H9 (cell line): ENCODE data around the gene CYP27C1. TPM values are rescaled to one million over a fixed set of nuclear protein-coding genes. Genes with fewer than 3 reads are reported as not detected.

Source experiments
- DNase-seq: peaks from one replicate; pipeline ENCODE4 v3.0.0-alpha.2; 2017
- H2AFZ ChIP-seq: one replicate; pipeline ENCODE4 v1.6.1; 2013; ENCODE audit warnings: mild to moderate bottlenecking, low read length, control low read depth, moderate library complexity
- H2AK5ac ChIP-seq: 2 replicates; pipeline ENCODE4 v1.6.1; 2013; ENCODE audit warnings: low read length, control low read depth, mixed read lengths; ENCODE audit not compliant: insufficient read length
- H2BK120ac ChIP-seq: one replicate; pipeline ENCODE4 v1.6.1; 2013; ENCODE audit warnings: low read depth, mild to moderate bottlenecking, low read length, control low read depth, inconsistent platforms; ENCODE audit not compliant: poor library complexity, severe bottlenecking
- H2BK12ac ChIP-seq: 2 replicates; pipeline ENCODE4 v1.6.1; 2013; ENCODE audit warnings: low read length, control low read depth, mixed read lengths, low read depth; ENCODE audit not compliant: insufficient read length
- H2BK15ac ChIP-seq: 2 replicates; pipeline ENCODE4 v1.6.1; 2013; ENCODE audit warnings: low read depth, low read length, control low read depth
- H2BK20ac ChIP-seq: one replicate; pipeline ENCODE4 v1.6.1; 2013; ENCODE audit warnings: low read depth, mild to moderate bottlenecking, low read length, control low read depth, inconsistent platforms; ENCODE audit not compliant: poor library complexity, severe bottlenecking
- H2BK5ac ChIP-seq: 2 replicates; pipeline ENCODE4 v1.6.1; 2013; ENCODE audit warnings: low read length, control low read depth, mixed read lengths; ENCODE audit not compliant: insufficient read length
- H3K14ac ChIP-seq: 2 replicates; pipeline ENCODE4 v1.6.1; 2013; ENCODE audit warnings: low read length, control low read depth; ENCODE audit not compliant: insufficient read depth
- H3K18ac ChIP-seq: 2 replicates; pipeline ENCODE4 v1.6.1; 2013; ENCODE audit warnings: low read depth, mild to moderate bottlenecking, mixed read lengths, low read length, control low read depth; ENCODE audit not compliant: insufficient read length
- H3K23ac ChIP-seq: 2 replicates; pipeline ENCODE4 v1.6.1; 2013; ENCODE audit warnings: low read length, control low read depth, mixed read lengths, low read depth; ENCODE audit not compliant: insufficient read length
- H3K23me2 ChIP-seq: 2 replicates; pipeline ENCODE4 v1.6.1; 2013; ENCODE audit warnings: low read depth, mild to moderate bottlenecking, mixed read lengths, low read length, control low read depth; ENCODE audit not compliant: insufficient read length, poor library complexity, severe bottlenecking
- H3K27ac ChIP-seq: 2 replicates; pipeline ENCODE4 v1.5.1; 2013; ENCODE audit warnings: low read length, control low read depth, mixed read lengths, low read depth; ENCODE audit not compliant: insufficient read length
- H3K27me3 ChIP-seq: 2 replicates; pipeline ENCODE4 v1.6.1; 2013; ENCODE audit warnings: low read length, control low read depth, inconsistent platforms; ENCODE audit not compliant: insufficient read depth
- H3K4ac ChIP-seq: 2 replicates; pipeline ENCODE4 v1.6.1; 2013; ENCODE audit warnings: low read depth, mild to moderate bottlenecking, control low read depth, inconsistent platforms, low read length, moderate library complexity
- H3K4me1 ChIP-seq: 2 replicates; pipeline ENCODE4 v1.6.1; 2013; ENCODE audit warnings: low read length, control low read depth, inconsistent platforms; ENCODE audit not compliant: insufficient read depth
- H3K4me2 ChIP-seq: 2 replicates; pipeline ENCODE4 v1.6.1; 2013; ENCODE audit warnings: low read length, control low read depth, mixed read lengths; ENCODE audit not compliant: insufficient read length, insufficient read depth
- H3K56ac ChIP-seq: 2 replicates; pipeline ENCODE4 v1.6.1; 2013; ENCODE audit warnings: low read depth, mild to moderate bottlenecking, mixed read lengths, low read length, control low read depth; ENCODE audit not compliant: insufficient read length
- H3K79me1 ChIP-seq: 2 replicates; pipeline ENCODE4 v1.6.1; 2013; ENCODE audit warnings: low read depth, mild to moderate bottlenecking, moderate library complexity, low read length, control low read depth, inconsistent platforms; ENCODE audit not compliant: insufficient read depth, poor library complexity, severe bottlenecking
- H3K79me2 ChIP-seq: 2 replicates; pipeline ENCODE4 v1.6.1; 2013; ENCODE audit warnings: low read length, control low read depth, inconsistent platforms; ENCODE audit not compliant: insufficient read depth
- H3K9ac ChIP-seq: 2 replicates; pipeline ENCODE4 v1.6.1; 2013; ENCODE audit warnings: low read length, control low read depth, mixed read lengths; ENCODE audit not compliant: insufficient read length; ENCODE audit errors: extremely low read depth
- H3K9me3 ChIP-seq: one replicate; pipeline ENCODE4 v1.6.1; 2013; ENCODE audit warnings: low read depth, low read length, inconsistent platforms; ENCODE audit not compliant: control insufficient read depth
- H3T11ph ChIP-seq: one replicate; pipeline ENCODE4 v1.6.1; 2013; ENCODE audit warnings: mild to moderate bottlenecking, low read length, control low read depth, inconsistent platforms
- H4K20me1 ChIP-seq: one replicate; pipeline ENCODE4 v1.6.1; 2013; ENCODE audit not compliant: control insufficient read depth, insufficient read length, insufficient read depth
- H4K5ac ChIP-seq: 2 replicates; pipeline ENCODE4 v1.6.1; 2013; ENCODE audit warnings: low read depth, mild to moderate bottlenecking, mixed read lengths, low read length, control low read depth; ENCODE audit not compliant: insufficient read length
- H4K8ac ChIP-seq: replicated peaks from 2 replicates; pipeline ENCODE4 v1.6.1; 2013; ENCODE audit warnings: low read length, control low read depth, mixed read lengths, low read depth; ENCODE audit not compliant: insufficient read length
- H4K91ac ChIP-seq: 2 replicates; pipeline ENCODE4 v1.6.1; 2013; ENCODE audit warnings: low read depth, mild to moderate bottlenecking, moderate library complexity, mixed read lengths, low read length, control low read depth; ENCODE audit not compliant: insufficient read length
- H3K27ac Mint-ChIP-seq, 3 experiments: 2 replicates in 2 of 3; 3 replicates in 1 of 3; pipeline ENCODE4 v1.8.0; 2020 to 2021; ENCODE audit warnings: mixed read lengths in 3 of 3, mild to moderate bottlenecking in 1 of 3, moderate library complexity in 1 of 3
- H3K27me3 Mint-ChIP-seq: 2 replicates; pipeline ENCODE4 v1.8.0; 2021; ENCODE audit warnings: low read depth, mild to moderate bottlenecking, moderate library complexity, mixed read lengths
- H3K36me3 Mint-ChIP-seq, 3 experiments: 2 replicates in 2 of 3; 3 replicates in 1 of 3; pipeline ENCODE4 v1.8.0; 2020 to 2021; ENCODE audit warnings: low read depth in 3 of 3, mixed read lengths in 3 of 3; ENCODE audit not compliant: insufficient read depth in 1 of 3
- H3K4me1 Mint-ChIP-seq, 2 experiments: 2 replicates each; pipeline ENCODE4 v1.8.0; 2020; ENCODE audit warnings: mixed read lengths in 2 of 2
- H3K4me3 Mint-ChIP-seq, 2 experiments: 2 replicates in 1 of 2; 3 replicates in 1 of 2; pipeline ENCODE4 v1.8.0; 2020 to 2021; ENCODE audit warnings: mild to moderate bottlenecking in 2 of 2, mixed read lengths in 2 of 2, moderate library complexity in 1 of 2
- H3K9me3 Mint-ChIP-seq, 2 experiments: 2 replicates in 1 of 2; 3 replicates in 1 of 2; pipeline ENCODE4 v1.8.0; 2020; ENCODE audit warnings: mild to moderate bottlenecking in 2 of 2, mixed read lengths in 2 of 2, moderate library complexity in 1 of 2
- WGBS: extraction: QIAGEN DNeasy Blood & Tissue Kit; methylation state at CpG from one replicate; pipeline ENCODE4 v1.1.7; 2013; ENCODE audit warnings: missing lambda C conversion rate, low lambda C conversion rate, mixed read lengths; ENCODE audit not compliant: insufficient read length; ENCODE audit errors: extremely low coverage; 5-methylcytosine and 5-hydroxymethylcytosine counted together
- total RNA-seq: library from RNA; stranded (reverse); gene quantifications from 2 replicates; pipeline ENCODE4 v1.2.1, GENCODE V29; 2021
- TF ChIP-seq, protein P1 (sequence below): fragments of 200-600 bp; sonication (generic); conservative IDR thresholded peaks from 3 replicates; pipeline ENCODE4 v1.8.0; 2021; ENCODE audit warnings: antibody characterized with exemption, mild to moderate bottlenecking

CYP27C1 gene
- total RNA-seq, 1 experiment from 2014 or later: 2.3 TPM

DNA sequence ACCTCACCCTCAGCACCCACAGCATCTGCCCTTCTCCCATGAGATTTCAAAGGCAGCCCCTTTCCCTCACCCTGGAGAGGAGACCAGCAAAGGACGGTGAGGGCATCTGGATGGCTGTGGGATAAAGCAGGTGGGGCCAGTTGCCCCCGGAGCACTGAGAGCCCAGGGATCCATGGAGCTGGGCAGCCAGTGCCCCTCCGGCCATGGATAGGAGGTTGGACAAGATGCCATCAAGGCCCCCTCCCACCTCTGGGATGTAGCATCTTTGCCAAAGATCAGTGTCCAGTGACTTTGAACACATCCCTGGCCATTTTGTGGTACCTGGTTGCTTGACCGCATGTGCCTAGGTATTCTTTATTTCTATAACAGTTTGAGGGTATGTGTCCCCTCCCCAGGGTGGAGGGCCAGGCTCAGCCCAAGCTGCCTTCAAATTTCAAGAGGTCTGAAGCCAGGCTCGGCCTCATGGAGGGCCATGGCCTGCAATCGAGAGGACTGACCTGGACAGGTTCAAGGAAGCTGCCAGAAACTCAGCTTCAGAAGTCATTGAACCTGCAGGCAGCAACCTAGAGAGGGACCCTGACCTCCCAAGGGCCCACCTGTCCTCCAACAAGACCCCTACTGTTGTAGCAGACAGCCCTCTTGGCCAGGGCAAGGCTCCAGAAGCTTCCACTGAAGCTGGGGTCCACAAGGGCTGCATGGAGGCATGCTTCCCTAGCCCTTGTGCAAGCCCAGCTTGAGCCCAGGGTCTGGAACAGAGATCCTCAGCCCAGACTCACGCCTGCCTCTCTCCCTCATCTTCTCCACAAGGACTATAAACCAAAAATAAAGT, 57.6 kb downstream of the CYP27C1 start:
- Histone ChIP-seq H3K9me3 (no peaks in the 10 kb centered on the region), H3K23ac (no peak overlapping the region), H2AK5ac (no peak overlapping the region), H3K4me2 (no peak overlapping the region), H3K23me2 (no peaks in the 10 kb centered on the region), H3K27ac (no peak overlapping the region), H4K8ac (no peak overlapping the region), H4K5ac (no peak overlapping the region), H2BK20ac (no peak overlapping the region), H2AFZ (no peak overlapping the region), H3K9ac (no peak overlapping the region), H2BK120ac (no peak overlapping the region), H3K79me1 (no peaks in the 10 kb centered on the region), H2BK15ac (no peak overlapping the region), H3T11ph (no peak overlapping the region), H3K18ac (no peak overlapping the region), H3K27me3 (no peaks in the 10 kb centered on the region), H4K91ac (no peak overlapping the region), H4K20me1 (no peaks in the 10 kb centered on the region), H3K4ac (no peak overlapping the region), H2BK5ac (no peak overlapping the region), H3K4me1 (no peaks in the 10 kb centered on the region; the same call in 1 of the 2 replicates), H3K56ac (no peak overlapping the region), H3K79me2 (no peaks in the 10 kb centered on the region), H2BK12ac (no peak overlapping the region), H3K14ac (no peak overlapping the region; the same call in 1 of the 2 replicates)
- H3K4me3 Mint-ChIP-seq: no peak overlapping the region
- H3K9me3 Mint-ChIP-seq: no peaks in the 10 kb centered on the region; a peak in 1 of 5 replicates
- no peak for DNase-seq
- H3K27me3 Mint-ChIP-seq: peaks cover 1% of the 10 kb centered on the region; the same call in 1 of the 2 replicates
- WGBS: no CpG with 5 or more reads among the region's 7 CpGs
- H3K36me3 Mint-ChIP-seq: no peaks in the 10 kb centered on the region
- TF ChIP-seq, protein P1, sequence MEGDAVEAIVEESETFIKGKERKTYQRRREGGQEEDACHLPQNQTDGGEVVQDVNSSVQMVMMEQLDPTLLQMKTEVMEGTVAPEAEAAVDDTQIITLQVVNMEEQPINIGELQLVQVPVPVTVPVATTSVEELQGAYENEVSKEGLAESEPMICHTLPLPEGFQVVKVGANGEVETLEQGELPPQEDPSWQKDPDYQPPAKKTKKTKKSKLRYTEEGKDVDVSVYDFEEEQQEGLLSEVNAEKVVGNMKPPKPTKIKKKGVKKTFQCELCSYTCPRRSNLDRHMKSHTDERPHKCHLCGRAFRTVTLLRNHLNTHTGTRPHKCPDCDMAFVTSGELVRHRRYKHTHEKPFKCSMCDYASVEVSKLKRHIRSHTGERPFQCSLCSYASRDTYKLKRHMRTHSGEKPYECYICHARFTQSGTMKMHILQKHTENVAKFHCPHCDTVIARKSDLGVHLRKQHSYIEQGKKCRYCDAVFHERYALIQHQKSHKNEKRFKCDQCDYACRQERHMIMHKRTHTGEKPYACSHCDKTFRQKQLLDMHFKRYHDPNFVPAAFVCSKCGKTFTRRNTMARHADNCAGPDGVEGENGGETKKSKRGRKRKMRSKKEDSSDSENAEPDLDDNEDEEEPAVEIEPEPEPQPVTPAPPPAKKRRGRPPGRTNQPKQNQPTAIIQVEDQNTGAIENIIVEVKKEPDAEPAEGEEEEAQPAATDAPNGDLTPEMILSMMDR: no peak
- H3K27ac Mint-ChIP-seq: no peak overlapping the region; a peak in 1 of 7 replicates
- H3K4me1 Mint-ChIP-seq: peaks cover 19 to 23% of the 10 kb centered on the region in 2 experiments
